ENCODE measurements around the gene RASA3.

DNA sequence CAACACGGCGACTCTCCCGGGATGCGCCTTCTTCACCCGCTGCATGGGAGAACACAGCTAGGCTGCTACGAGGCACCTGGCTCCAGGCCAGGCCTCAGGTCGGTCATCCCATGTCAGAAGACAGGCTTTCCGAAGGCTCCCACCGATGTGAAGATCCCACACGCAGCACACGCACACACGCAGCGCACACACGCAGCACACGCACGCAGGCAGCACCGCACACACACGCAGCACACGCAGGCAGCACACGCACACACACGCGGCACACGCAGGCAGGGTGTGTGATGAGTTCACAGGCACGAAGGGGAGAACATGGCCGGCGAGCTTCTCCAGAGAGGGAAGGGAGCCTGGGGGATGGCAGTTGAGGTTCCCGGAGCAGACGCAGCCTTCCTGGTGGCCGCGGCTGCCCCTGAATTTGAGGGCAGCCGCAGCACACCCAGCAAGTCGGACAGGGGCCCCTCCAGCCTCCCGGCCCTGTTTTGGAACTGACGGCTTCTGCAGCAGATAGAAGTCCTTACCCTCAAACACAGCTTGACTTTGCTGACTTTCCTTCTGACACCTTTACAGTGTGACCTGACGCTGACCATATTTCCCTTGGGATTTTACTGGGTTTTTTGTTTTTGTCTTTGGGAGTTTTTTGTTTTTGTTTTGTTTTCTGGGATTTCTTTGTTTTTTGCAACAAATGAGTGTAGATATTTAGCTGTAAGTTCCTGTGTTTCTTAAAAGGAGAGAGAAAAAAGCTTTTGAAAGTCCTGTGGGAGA lies 55.9 kb downstream of the RASA3 start:
- TF ChIP-seq, protein P1, sequence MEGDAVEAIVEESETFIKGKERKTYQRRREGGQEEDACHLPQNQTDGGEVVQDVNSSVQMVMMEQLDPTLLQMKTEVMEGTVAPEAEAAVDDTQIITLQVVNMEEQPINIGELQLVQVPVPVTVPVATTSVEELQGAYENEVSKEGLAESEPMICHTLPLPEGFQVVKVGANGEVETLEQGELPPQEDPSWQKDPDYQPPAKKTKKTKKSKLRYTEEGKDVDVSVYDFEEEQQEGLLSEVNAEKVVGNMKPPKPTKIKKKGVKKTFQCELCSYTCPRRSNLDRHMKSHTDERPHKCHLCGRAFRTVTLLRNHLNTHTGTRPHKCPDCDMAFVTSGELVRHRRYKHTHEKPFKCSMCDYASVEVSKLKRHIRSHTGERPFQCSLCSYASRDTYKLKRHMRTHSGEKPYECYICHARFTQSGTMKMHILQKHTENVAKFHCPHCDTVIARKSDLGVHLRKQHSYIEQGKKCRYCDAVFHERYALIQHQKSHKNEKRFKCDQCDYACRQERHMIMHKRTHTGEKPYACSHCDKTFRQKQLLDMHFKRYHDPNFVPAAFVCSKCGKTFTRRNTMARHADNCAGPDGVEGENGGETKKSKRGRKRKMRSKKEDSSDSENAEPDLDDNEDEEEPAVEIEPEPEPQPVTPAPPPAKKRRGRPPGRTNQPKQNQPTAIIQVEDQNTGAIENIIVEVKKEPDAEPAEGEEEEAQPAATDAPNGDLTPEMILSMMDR (IDR thresholded peaks at IDR 0.05; ENCODE audit: poor library complexity, severe bottlenecking), result no peak
- no peak for TF ChIP-seq EZH2 (IDR thresholded peaks at IDR 0.05; ENCODE audit: borderline replicate concordance, insufficient read depth, low read length, poor library complexity, severe bottlenecking)
- TF ChIP-seq POLR2AphosphoS5 (IDR thresholded peaks at IDR 0.05), result no peak
- TF ChIP-seq, protein P2, sequence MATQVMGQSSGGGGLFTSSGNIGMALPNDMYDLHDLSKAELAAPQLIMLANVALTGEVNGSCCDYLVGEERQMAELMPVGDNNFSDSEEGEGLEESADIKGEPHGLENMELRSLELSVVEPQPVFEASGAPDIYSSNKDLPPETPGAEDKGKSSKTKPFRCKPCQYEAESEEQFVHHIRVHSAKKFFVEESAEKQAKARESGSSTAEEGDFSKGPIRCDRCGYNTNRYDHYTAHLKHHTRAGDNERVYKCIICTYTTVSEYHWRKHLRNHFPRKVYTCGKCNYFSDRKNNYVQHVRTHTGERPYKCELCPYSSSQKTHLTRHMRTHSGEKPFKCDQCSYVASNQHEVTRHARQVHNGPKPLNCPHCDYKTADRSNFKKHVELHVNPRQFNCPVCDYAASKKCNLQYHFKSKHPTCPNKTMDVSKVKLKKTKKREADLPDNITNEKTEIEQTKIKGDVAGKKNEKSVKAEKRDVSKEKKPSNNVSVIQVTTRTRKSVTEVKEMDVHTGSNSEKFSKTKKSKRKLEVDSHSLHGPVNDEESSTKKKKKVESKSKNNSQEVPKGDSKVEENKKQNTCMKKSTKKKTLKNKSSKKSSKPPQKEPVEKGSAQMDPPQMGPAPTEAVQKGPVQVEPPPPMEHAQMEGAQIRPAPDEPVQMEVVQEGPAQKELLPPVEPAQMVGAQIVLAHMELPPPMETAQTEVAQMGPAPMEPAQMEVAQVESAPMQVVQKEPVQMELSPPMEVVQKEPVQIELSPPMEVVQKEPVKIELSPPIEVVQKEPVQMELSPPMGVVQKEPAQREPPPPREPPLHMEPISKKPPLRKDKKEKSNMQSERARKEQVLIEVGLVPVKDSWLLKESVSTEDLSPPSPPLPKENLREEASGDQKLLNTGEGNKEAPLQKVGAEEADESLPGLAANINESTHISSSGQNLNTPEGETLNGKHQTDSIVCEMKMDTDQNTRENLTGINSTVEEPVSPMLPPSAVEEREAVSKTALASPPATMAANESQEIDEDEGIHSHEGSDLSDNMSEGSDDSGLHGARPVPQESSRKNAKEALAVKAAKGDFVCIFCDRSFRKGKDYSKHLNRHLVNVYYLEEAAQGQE (IDR thresholded peaks at IDR 0.05; ENCODE audit: borderline replicate concordance), result no peak
